ENCODE data around the gene SAMHD1. TPM values are rescaled to one million over a fixed set of nuclear protein-coding genes. Genes with fewer than 3 reads are reported as not detected.

The SAMHD1 gene
- total RNA-seq, 3 donors from 2014 or later: 30.8 to 36.1 (median 32.3) TPM

- ATAC-seq (no peak), DNase-seq (no peak)
- peaks cover 17% of the 10 kb centered on the region for H3K27me3 Mint-ChIP-seq (ENCODE audit: low read depth)
- H3K4me3 Mint-ChIP-seq: peak overlapping the region; percentile 43
- H3K4me1 Mint-ChIP-seq (ENCODE audit: low read depth): peaks cover 6% of the 10 kb centered on the region
- no peaks in the 10 kb centered on the region for H3K36me3 Mint-ChIP-seq (ENCODE audit: insufficient read depth)
- no peaks in the 10 kb centered on the region for H3K9me3 Mint-ChIP-seq
Observed at GRCh38 chr20:36865076-36865860, 86.2 kb downstream of the SAMHD1 start.

DNA sequence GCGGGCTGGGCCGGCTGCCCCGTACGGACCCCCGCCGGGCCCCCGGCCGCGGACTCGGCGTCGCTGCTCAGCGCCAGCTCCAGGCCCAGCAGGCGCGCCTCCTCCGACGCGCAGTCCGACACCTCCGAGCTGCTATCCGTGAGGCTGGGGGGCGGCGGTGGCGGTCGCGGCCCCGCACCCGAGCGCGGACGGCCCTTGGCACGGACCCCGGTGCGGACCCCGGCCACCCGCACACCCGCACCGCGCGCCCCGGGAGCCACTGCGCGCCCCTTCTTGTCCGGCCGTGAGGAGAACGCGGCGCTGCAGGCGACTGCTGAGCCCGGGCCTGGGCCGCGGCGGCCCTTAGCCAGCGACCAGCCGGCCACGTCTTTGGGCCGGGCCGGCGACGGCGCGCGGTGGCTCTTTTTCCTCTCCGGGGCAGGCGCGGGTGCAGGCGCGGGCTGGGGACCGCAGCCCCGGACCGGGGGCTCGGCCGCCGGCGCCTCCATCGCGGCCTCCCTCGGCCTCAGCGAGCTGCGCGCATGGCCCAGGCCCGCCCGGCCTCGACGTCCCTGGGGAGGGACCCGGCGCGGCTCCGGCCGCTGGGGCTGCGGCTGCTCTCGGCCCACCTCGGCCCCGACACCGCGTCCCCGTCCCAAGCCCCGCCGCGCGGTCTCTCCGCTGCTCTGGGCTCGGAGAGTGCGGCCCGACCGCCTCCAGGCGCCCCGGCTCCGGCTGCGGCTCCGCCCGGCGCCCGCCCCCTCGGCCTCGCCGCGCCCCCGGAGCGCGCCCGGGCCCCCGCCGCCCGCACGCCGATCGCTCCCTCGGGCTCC is 88.4 kb downstream of the SAMHD1 start:
- no peaks in the 10 kb centered on the region for H3K36me3 Mint-ChIP-seq (ENCODE audit: insufficient read depth)
- H3K4me3 Mint-ChIP-seq: no peak overlapping the region
- peaks cover 6% of the 10 kb centered on the region for H3K4me1 Mint-ChIP-seq (ENCODE audit: low read depth)
- H3K9me3 Mint-ChIP-seq: no peaks in the 10 kb centered on the region
- ATAC-seq (peak; percentile 73 to 75), DNase-seq (no peak)
- peaks cover 17% of the 10 kb centered on the region for H3K27me3 Mint-ChIP-seq (ENCODE audit: low read depth)

- Mint-ChIP-seq H3K9me3 (no peaks in the 10 kb centered on the region), H3K36me3 (ENCODE audit: insufficient read depth) (no peaks in the 10 kb centered on the region), H3K27me3 (ENCODE audit: low read depth) (peaks cover 17% of the 10 kb centered on the region), H3K4me1 (ENCODE audit: low read depth) (peaks cover 7% of the 10 kb centered on the region), H3K4me3 (peak overlapping the region; percentile 29)
- DNase-seq (no peak), ATAC-seq (no peak)
Observed at GRCh38 chr20:36861875-36862801, 89.4 kb downstream of the SAMHD1 start.

DNA sequence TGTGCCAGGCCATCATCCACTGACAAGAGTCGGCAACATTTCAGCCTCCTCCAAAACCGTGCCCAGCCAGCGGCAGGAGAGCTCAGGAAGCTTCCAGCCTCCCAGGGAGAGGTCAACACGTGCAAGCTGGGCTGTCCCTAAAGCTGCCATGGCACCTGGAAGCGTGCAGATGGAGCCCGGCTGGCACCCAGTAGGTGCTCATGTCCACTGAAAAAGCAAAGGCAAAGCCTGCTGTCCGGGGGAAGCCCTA is 90.0 kb downstream of the SAMHD1 start:
- DNase-seq (no peak), ATAC-seq (no peak)
- H3K4me3 Mint-ChIP-seq: peak overlapping the region; percentile 0
- no peaks in the 10 kb centered on the region for H3K9me3 Mint-ChIP-seq
- peaks cover 13% of the 10 kb centered on the region for H3K4me1 Mint-ChIP-seq (ENCODE audit: low read depth)
- peaks cover 17% of the 10 kb centered on the region for H3K27me3 Mint-ChIP-seq (ENCODE audit: low read depth)
- no peaks in the 10 kb centered on the region for H3K36me3 Mint-ChIP-seq (ENCODE audit: insufficient read depth)

DNA sequence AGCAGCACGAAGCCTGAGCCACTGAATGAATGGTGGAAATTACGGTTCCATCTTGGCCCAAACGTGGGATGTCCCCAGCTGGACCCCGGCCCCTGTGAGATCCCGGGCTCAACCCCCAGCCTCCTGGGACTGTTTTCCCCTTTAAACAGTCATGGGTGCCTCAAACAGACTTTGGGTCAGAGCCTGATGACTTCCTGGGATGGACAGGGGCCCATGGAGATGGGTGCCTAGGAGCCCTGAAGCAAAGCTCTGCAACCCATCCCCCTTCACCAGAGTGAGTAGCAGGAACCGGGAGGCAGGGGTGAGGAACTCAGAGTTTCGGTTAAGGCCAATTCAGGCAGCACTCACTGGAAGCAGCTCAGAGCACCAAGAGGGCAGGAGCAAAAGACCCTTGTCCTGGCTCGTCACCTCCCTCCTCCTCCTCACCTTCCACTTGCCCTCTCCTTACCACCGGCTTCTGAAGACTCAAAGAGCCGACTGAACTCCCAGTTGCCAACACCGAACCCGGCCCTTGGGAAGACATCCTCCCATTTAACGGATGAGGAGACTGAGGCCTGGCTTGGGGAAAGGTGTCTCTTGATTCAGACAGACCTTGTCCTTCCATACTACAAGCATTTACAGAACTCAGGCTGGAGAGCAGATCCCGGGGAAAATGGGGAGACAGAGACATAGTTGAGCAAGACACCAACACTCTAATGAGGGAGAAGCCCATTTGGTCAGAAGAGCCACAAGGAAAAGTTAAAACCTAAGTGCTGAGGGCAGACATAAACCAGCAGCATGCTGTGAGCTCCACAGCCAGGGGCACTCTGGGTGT is 90.5 kb downstream of the SAMHD1 start:
- H3K36me3 Mint-ChIP-seq (ENCODE audit: insufficient read depth): no peaks in the 10 kb centered on the region
- H3K4me3 Mint-ChIP-seq: peak overlapping the region; percentile 16
- H3K9me3 Mint-ChIP-seq: no peaks in the 10 kb centered on the region
- ATAC-seq (no peak), DNase-seq (no peak)
- H3K27me3 Mint-ChIP-seq (ENCODE audit: low read depth): peaks cover 17% of the 10 kb centered on the region
- peaks cover 18% of the 10 kb centered on the region for H3K4me1 Mint-ChIP-seq (ENCODE audit: low read depth)

- Mint-ChIP-seq H3K4me1 (ENCODE audit: low read depth) (peaks cover 20% of the 10 kb centered on the region), H3K36me3 (ENCODE audit: insufficient read depth) (no peaks in the 10 kb centered on the region), H3K9me3 (no peaks in the 10 kb centered on the region), H3K27me3 (ENCODE audit: low read depth) (peaks cover 11% of the 10 kb centered on the region), H3K4me3 (no peak overlapping the region)
- ATAC-seq (no peak), DNase-seq (no peak)
Observed at GRCh38 chr20:36860339-36860738, 91.2 kb downstream of the SAMHD1 start.

GRCh38 chr20:36859700-36860330 is 91.7 kb downstream of the SAMHD1 start:
- Mint-ChIP-seq H3K9me3 (no peaks in the 10 kb centered on the region), H3K4me3 (no peak overlapping the region)
- no peak for ATAC-seq

GRCh38 chr20:36859282-36859555 is 92.3 kb downstream of the SAMHD1 start:
- H3K36me3 Mint-ChIP-seq (ENCODE audit: insufficient read depth): no peaks in the 10 kb centered on the region
- ATAC-seq (no peak), DNase-seq (no peak)
- peaks cover 7% of the 10 kb centered on the region for H3K27me3 Mint-ChIP-seq (ENCODE audit: low read depth)
- no peaks in the 10 kb centered on the region for H3K9me3 Mint-ChIP-seq
- peaks cover 20% of the 10 kb centered on the region for H3K4me1 Mint-ChIP-seq (ENCODE audit: low read depth)
- no peak overlapping the region for H3K4me3 Mint-ChIP-seq

More at GRCh38 chr20:36859700-36860330, 91.7 kb downstream of the SAMHD1 start:
- H3K36me3 Mint-ChIP-seq (ENCODE audit: insufficient read depth): no peaks in the 10 kb centered on the region
- peaks cover 20% of the 10 kb centered on the region for H3K4me1 Mint-ChIP-seq (ENCODE audit: low read depth)
- peaks cover 7% of the 10 kb centered on the region for H3K27me3 Mint-ChIP-seq (ENCODE audit: low read depth)
- no peak for DNase-seq

- Mint-ChIP-seq H3K4me3 (no peak overlapping the region), H3K27me3 (ENCODE audit: low read depth) (peaks cover 5% of the 10 kb centered on the region), H3K4me1 (ENCODE audit: low read depth) (peaks cover 16% of the 10 kb centered on the region), H3K36me3 (ENCODE audit: insufficient read depth) (no peaks in the 10 kb centered on the region), H3K9me3 (no peaks in the 10 kb centered on the region)
- ATAC-seq (peak; percentile 55), DNase-seq (no peak)
Observed at GRCh38 chr20:36856691-36857635, 94.5 kb downstream of the SAMHD1 start.

DNA sequence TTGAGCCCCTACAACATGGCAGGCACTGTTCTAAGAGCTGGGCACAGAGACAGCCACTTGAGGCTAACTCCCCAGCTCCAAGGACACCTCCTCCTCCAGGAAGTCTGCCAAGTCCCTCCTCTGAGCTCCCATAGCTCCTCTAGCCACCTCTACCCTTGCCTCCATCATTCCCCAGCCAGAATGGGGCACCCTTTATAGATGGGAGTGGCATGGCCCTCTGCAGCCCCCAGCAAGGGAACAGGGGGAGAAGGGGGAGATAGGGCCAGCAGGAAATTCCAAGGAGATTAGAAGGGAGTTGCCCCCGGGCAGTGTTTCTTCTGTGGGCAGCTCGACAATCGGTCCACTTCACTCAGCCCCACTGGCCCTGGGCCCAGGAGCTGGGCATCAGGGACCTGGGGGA is 95.3 kb downstream of the SAMHD1 start:
- H3K27me3 Mint-ChIP-seq (ENCODE audit: low read depth): no peaks in the 10 kb centered on the region
- no peak for DNase-seq
- H3K4me1 Mint-ChIP-seq (ENCODE audit: low read depth): peaks cover 16% of the 10 kb centered on the region
- H3K36me3 Mint-ChIP-seq (ENCODE audit: insufficient read depth): no peaks in the 10 kb centered on the region
- H3K4me3 Mint-ChIP-seq: no peak overlapping the region
- ATAC-seq: no peak
- no peaks in the 10 kb centered on the region for H3K9me3 Mint-ChIP-seq

- ATAC-seq (no peak), DNase-seq (no peak)
- H3K27me3 Mint-ChIP-seq (ENCODE audit: low read depth): no peaks in the 10 kb centered on the region
- no peaks in the 10 kb centered on the region for H3K36me3 Mint-ChIP-seq (ENCODE audit: insufficient read depth)
- no peaks in the 10 kb centered on the region for H3K9me3 Mint-ChIP-seq
- peaks cover 16% of the 10 kb centered on the region for H3K4me1 Mint-ChIP-seq (ENCODE audit: low read depth)
- H3K4me3 Mint-ChIP-seq: no peak overlapping the region
Observed at GRCh38 chr20:36855241-36855657, 96.3 kb downstream of the SAMHD1 start.

DNA sequence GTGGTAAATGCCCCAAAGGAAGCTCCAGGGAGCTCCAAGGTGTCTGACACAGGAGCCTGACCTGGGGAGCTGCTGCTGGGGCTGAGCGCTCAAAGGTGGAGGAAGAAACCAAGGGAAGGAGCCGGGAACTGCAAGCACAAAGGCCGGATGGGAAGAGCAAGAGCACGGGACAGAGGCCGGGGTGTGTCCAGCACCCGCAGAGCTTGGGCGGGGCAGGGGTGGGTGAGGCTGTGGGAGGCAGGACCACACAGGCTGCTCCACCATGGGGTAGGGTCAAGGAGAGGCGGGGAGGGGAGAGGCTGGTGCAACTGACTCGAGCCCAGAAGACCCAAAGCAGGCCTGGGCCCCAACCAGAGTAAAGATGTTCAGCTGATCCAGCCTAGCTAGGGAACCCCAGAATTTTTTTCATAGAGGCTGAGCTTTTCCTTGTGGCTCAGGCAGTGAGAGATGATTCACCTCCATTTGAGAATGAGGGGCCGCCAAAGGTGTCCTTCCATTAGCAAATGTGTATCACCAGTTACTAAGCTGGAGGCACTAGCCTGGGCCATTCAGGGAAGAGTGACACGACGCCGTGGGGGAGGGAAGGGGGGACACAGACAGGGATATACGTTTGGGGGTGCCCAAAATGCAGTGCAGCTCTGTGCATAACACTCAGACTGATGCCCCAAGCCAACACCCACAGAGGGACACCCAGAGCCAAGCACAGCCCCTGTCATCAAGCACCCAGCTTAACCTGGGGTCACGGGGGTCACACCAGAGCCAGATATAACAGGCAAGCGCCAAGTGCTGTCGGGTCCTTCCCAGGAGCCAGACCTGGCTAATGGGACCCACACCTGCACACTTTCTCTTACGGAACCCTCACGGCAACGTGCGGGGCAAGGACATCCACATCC is 96.9 kb downstream of the SAMHD1 start:
- Mint-ChIP-seq H3K4me3 (no peak overlapping the region), H3K27me3 (ENCODE audit: low read depth) (no peaks in the 10 kb centered on the region), H3K36me3 (ENCODE audit: insufficient read depth) (no peaks in the 10 kb centered on the region), H3K4me1 (ENCODE audit: low read depth) (peaks cover 16% of the 10 kb centered on the region), H3K9me3 (no peaks in the 10 kb centered on the region)
- ATAC-seq (no peak), DNase-seq (no peak)
